Measurements from ENCODE around the gene PPP1R13L.
A peak's percentile ranks its signal among the peaks of the same experiment; 100 is the strongest.
"Not testable (repeated sequence)": the region's sequence is repeated elsewhere in the genome, so short reads cannot be mapped to it uniquely, and the experiment has no call there.

The PPP1R13L gene, protein sequence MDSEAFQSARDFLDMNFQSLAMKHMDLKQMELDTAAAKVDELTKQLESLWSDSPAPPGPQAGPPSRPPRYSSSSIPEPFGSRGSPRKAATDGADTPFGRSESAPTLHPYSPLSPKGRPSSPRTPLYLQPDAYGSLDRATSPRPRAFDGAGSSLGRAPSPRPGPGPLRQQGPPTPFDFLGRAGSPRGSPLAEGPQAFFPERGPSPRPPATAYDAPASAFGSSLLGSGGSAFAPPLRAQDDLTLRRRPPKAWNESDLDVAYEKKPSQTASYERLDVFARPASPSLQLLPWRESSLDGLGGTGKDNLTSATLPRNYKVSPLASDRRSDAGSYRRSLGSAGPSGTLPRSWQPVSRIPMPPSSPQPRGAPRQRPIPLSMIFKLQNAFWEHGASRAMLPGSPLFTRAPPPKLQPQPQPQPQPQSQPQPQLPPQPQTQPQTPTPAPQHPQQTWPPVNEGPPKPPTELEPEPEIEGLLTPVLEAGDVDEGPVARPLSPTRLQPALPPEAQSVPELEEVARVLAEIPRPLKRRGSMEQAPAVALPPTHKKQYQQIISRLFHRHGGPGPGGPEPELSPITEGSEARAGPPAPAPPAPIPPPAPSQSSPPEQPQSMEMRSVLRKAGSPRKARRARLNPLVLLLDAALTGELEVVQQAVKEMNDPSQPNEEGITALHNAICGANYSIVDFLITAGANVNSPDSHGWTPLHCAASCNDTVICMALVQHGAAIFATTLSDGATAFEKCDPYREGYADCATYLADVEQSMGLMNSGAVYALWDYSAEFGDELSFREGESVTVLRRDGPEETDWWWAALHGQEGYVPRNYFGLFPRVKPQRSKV

DNA sequence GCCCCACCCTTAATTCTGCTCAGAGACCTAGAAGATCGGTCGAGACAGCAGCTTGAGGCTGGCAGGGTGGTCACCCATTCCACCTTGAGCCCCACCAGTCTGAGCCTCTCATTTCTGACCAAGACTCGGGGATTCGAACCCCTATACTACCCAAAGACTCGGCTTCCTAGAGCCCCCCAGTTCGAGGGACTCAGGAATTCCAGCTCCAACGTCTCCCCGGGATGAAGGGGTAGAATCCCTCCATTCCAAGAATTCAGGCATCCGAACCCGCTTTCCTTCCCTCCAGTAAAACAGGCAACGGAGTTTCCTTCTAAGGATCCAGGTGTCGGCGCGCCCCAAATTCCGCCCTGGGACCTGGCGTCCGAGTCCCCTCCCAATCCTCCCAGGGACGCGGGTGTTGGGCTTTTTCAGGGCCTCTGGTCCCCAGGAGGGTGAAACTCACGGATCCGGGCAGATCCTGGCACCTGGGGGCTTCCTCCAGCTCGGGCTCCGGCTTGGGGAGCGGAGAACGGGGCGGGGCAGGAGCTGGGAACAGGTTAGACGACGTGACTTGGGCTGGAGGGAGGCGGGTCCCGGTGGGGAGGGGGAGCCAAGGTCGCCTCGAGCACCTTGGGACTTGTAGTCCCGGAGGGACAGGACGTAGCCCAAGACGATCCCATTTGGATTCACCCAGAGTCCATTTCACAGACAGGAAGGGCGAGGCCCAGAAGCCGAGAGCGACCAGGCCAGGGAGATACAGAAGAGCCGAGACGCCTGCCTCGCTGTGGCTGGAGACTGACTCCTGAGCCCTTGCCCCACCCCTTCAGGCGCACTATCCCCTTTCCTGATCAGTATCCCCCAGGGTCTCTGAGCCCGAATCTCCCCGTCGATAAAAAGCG, at the start of gene PPP1R13L:
Gene PPP1R13L, minus strand, starts transcription at position 513 of the 878 bp plus-strand sequence. CDS start 6,751 bp downstream, outside the sequence.
- DNase-seq: peak; percentile 56

- no peak for DNase-seq
Observed at GRCh38 chr19:45451850-45452387, 47.0 kb upstream of the PPP1R13L start.

- peak; percentile 90 for DNase-seq
Observed at GRCh38 chr19:45451131-45451849, 46.4 kb upstream of the PPP1R13L start.

DNA sequence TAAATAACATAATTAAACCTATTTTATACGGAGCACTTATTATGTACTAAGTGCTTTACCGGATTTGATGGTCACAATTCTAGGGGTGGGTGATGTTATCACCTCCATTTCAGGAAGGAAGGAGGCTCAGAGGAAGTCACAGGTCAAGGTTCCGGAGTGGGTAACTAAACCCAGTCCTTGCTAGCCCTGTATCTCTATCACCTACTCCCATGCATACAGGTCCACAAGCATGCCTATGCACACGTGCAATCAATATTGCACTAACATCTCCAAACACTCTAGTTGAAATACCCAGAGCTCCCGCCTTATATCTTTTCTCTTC, 45.1 kb upstream of the PPP1R13L start:
- DNase-seq: peak; percentile 87

DNA sequence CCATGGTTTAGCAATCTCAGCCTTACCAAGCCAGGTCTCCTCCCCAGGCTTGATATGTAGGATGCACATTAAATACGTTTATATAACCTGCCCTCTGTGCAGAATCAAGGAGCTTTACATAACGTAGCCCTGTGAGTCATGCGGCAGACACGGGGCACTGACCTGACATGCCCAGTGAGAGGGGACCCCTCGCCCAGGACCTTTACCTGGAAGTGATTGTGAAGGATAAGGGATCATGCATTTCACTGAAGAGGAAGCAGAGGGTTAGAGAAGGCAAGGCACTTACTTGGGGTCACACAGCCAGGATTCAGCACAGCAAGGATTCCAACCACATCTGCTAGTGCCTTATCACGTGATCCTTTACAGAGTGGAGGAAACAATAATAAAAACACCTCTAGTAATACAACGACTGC, 44.0 kb upstream of the PPP1R13L start:
- peak; percentile 39 for DNase-seq

- no peak for DNase-seq
Observed at GRCh38 chr19:45448425-45448756, 43.5 kb upstream of the PPP1R13L start.

DNA sequence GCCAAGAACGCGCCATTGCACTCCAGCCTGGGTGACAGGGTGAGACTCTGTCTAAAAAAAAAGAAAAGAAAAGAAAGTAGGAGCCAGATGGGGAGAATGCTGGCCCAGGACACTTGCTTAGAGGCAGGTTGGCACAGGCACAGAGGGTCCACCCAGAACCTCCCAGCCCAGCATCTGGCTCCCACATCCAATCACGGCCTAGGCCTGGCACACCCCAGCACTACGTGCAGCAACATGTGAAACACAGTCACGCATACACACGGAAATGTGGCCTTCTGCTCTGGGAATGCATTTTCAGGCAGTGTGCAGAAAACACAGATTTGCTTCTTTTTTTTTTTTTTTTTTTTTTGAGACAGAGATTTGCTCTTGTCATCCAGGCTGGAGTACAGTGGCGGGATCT, 42.1 kb upstream of the PPP1R13L start:
- no peak for DNase-seq

GRCh38 chr19:45446295-45446694, 41.4 kb upstream of the PPP1R13L start:
- DNase-seq: peak; percentile 66

GRCh38 chr19:45445139-45445538, 40.3 kb upstream of the PPP1R13L start:
- DNase-seq: no peak

GRCh38 chr19:45444318-45445041, 39.6 kb upstream of the PPP1R13L start:
- peak; percentile 91 for DNase-seq

- DNase-seq: peak; percentile 72
Observed at GRCh38 chr19:45443462-45444317, 38.8 kb upstream of the PPP1R13L start.

DNA sequence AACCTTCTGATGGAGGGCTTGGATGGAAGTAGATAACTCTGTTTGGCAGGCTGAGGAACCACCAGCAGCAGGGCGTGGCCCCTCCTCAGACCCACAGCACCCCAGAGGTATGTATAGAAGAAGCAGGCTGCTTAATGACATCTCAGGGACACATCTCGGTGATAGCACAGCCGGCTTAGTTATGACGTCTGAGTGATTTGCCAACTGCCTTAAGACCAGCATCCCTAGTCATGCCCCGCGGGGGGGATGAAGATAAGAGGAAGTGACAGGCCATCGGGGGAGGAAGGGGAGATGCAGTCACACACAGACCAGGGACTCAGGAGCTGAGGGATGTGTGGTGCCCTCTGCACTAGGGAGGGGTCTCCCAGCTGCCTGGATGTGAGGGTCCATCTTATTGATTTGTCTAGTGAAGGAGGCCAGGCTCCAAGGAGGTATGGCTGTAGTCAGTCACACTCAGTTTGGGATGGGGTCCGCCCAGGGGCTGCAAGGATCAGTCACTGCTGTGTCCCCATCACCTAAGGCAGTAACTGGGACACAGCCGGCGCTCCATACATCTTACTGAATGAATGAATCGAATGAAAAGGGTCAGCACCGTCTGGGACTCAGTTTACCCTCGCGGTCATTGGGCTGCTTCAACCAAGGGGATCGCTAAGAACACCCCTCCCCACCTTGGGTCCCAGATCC, 38.1 kb upstream of the PPP1R13L start:
- DNase-seq: peak; percentile 76

DNA sequence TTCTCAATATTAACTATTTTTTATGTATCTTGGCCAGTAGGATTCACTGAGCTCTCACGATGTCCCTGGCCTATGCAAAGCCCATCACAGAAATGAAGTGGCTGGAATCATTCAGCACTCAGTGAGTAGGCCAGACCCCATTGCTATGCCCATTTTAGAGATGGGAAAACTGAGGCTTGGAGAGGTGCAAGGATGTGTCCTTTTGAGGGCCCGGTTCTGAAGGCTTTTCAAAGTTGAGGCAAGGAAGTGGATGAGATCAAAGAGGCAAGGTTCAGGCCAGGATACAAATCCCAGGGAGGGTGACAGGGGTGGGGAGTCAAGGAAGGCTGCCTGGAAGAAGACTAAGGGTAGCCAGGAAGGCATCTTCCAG, 37.5 kb upstream of the PPP1R13L start:
- no peak for DNase-seq

DNA sequence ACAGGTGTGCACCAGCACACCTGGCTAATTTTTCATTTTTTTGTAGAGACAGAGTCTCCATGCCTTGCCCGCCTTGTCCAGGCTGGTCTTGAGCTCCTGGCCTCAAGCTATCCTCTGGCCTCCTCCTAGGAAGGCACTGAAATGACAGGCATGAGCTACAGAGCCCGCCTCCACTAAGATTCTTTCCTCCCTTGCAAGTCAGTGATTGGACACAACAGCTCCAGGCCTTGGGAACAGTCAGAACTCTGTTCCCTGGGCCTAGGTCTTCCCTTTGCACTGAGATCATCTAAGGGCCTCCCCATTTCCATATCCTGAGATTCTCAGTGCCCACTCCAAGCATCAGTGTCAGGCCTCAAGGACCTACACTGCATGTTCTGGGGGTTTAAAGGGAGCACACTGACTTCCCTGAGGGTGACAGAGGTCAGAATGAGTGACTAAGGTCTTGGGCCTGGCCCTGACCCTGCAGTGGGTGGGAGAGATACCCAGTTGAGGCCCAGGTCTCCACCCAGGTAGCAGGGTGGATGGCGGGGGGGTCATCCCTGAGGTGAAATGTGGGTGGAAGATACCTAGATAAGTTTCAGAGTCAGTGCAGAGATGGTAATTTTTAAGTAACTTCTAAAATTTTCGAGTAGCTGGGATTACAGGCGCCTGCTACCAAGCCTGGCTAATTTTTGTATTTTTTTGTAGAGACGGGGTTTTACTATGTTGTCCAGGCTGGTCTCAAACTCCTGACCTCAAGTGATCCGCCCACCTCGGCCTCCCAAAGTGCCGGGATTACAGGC, 36.2 kb upstream of the PPP1R13L start:
- DNase-seq: no peak

- peak; percentile 17 for DNase-seq
Observed at GRCh38 chr19:45440259-45440638, 35.4 kb upstream of the PPP1R13L start.

DNA sequence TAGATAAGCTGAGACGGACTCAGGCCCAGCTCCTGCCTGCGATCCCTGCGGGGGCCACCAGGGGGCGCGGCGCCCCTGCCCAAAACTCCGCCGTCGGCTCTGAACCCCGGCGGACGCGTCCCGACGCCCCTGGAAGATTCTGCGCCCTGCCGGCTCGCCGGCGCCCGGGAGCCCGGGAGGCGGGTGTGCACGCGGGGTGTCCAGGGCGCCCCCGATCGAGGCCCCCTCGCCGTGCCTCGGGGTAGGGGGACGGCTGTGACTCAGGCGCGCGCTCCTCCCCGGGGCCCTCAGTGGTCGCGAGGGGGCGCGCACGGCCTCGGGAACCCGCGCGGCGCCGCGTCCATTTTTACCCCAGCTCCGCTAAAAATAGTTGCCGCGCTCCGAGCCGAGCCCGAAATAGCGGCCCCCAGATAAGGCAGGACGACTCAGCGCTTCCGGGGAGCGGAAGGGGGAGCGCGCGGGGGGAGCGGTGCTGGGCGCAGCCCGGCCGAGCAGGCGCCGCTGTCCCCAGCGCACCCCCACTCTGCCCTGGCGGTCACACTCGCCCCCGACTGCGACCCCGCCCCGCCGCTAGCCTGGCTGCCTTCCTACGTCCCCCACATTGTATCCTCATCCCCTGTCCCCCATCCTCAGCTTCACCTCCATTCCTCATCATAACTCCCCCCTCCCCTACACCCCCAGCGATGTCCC, 34.8 kb upstream of the PPP1R13L start:
- peak; percentile 91 for DNase-seq

- no peak for DNase-seq
Observed at GRCh38 chr19:45439190-45439568, 34.3 kb upstream of the PPP1R13L start.

DNA sequence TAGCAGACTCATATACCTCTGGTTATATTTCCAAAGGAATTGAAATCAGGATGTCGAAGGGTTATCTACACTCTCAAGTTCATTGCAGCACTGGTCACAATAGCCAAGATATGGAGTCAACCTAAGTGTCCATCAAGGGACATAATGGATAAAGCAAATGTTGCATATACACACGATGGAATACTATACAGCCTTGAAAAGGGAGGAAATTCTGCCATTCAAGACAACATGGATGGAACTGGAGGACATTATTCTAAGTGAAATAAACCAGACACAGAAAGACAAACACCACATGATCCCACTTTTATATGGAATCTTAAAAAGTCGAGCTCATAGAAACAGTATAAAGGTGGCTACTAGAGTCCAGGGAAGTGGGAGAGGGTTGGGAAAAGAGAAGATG, 32.5 kb upstream of the PPP1R13L start:
- no peak for DNase-seq

DNA sequence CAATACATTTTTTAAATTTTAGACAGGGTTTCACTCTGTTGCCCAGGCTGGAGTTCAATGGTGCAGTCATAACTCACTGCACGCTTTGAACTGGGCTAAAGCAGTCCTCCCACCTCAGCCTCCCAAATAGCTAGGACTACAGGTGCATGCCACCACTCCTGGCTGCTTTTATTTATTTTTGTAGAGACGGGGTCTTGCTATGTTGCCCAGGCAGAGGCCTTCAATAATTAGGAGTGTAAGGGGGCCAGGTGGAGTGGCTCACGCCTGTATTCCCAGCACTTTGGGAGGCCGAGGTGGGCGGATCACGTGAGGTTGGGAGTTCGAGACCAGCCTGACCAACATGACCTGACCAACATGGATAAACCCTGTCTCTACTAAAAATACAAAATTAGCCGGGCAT, 27.7 kb upstream of the PPP1R13L start:
- not testable (repeated sequence) for DNase-seq

Data from CD4-positive, alpha-beta T cell treated with Interleukin-17A for 1 hour (primary cell).